ENCODE measurements around the gene KAT6B.
"Not testable (repeated sequence)": the region's sequence is repeated elsewhere in the genome, so short reads cannot be mapped to it uniquely, and the experiment has no call there.

The KAT6B gene

GRCh38 chr10:74877898-74878297 lies 51.5 kb downstream of the KAT6B start:
- DNase-seq, result no peak
- Mint-ChIP-seq H3K4me1 (peaks cover 3% of the 10 kb centered on the region), H3K9me3 (no peaks in the 10 kb centered on the region), H3K4me3 (no peak overlapping the region), H3K27ac (no peak overlapping the region), H3K36me3 (no peaks in the 10 kb centered on the region), H3K27me3 (no peaks in the 10 kb centered on the region)
- CTCF ChIA-PET, result no interaction called here

GRCh38 chr10:74880041-74880440 lies 53.6 kb downstream of the KAT6B start:
- no peak for DNase-seq
- Mint-ChIP-seq H3K27me3 (no peaks in the 10 kb centered on the region), H3K4me1 (no peaks in the 10 kb centered on the region), H3K36me3 (no peaks in the 10 kb centered on the region), H3K9me3 (no peaks in the 10 kb centered on the region), H3K4me3 (no peak overlapping the region), H3K27ac (no peak overlapping the region)
- CTCF ChIA-PET, result no interaction called here

DNA sequence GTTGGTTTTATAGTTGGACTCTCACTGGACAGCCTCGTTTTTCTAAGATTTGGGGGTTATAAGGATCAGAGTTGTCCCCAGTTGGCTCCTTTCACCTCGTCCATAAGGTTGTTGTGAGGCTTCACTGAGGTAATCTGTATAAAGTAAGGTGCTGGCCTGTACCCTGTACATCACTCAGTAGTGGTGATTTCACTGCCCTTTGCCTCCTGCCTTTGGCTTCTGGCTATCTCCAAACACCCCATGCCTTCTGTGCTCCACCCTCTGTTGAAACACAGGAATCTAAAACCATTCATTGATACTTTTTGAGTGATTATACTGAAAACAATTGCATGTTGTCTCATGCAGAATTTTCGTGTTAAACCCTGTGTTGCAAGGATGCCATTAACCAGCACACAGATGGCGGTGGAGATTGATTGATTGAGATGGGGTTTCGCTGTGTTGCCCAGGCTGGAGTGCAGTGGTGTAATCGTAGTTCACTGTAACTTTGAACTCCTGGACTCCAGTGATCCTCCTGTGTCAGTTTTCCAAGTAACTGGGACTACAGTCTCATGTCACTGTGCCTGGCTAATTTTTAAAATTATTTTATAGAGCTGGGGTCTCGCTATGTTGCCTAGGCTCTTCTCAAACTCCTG lies 55.0 kb downstream of the KAT6B start:
- H3K4me3 Mint-ChIP-seq, result no peak overlapping the region
- H3K27me3 Mint-ChIP-seq, result no peaks in the 10 kb centered on the region
- CTCF ChIA-PET, result no interaction called here
- DNase-seq, result no peak
- no peaks in the 10 kb centered on the region for H3K9me3 Mint-ChIP-seq
- H3K27ac Mint-ChIP-seq, result no peak overlapping the region
- no peaks in the 10 kb centered on the region for H3K4me1 Mint-ChIP-seq
- no peaks in the 10 kb centered on the region for H3K36me3 Mint-ChIP-seq

- CTCF ChIA-PET, result no interaction called here
- Mint-ChIP-seq H3K27ac (no peak overlapping the region), H3K4me1 (no peaks in the 10 kb centered on the region), H3K4me3 (no peak overlapping the region), H3K36me3 (no peaks in the 10 kb centered on the region), H3K27me3 (no peaks in the 10 kb centered on the region), H3K9me3 (no peaks in the 10 kb centered on the region)
- no peak for DNase-seq
Observed at GRCh38 chr10:74882427-74882826, 56.0 kb downstream of the KAT6B start.

- CTCF ChIA-PET, result interaction anchor here (0.7 kb wide), 1 partner anchor 27 kb away, joined by 3 read pairs; no protein-coding TSS in a partner anchor
- H3K27ac Mint-ChIP-seq, result no peak overlapping the region
- H3K4me1 Mint-ChIP-seq, result no peaks in the 10 kb centered on the region
Observed at GRCh38 chr10:74882831-74883230, 56.4 kb downstream of the KAT6B start.

GRCh38 chr10:74883428-74883827 lies 57.0 kb downstream of the KAT6B start:
- H3K9me3 Mint-ChIP-seq, result no peaks in the 10 kb centered on the region
- H3K4me1 Mint-ChIP-seq, result no peaks in the 10 kb centered on the region
- no peak overlapping the region for H3K4me3 Mint-ChIP-seq
- DNase-seq, result no peak
- no peaks in the 10 kb centered on the region for H3K36me3 Mint-ChIP-seq
- CTCF ChIA-PET, result interaction anchor here (0.7 to 1.4 kb wide), 2 partner anchors 15 to 26 kb away, joined by 3 read pairs; no protein-coding TSS in a partner anchor
- no peaks in the 10 kb centered on the region for H3K27me3 Mint-ChIP-seq
- no peak overlapping the region for H3K27ac Mint-ChIP-seq

More at GRCh38 chr10:74882831-74883230, 56.4 kb downstream of the KAT6B start:
- H3K27me3 Mint-ChIP-seq, result no peaks in the 10 kb centered on the region
- no peaks in the 10 kb centered on the region for H3K36me3 Mint-ChIP-seq
- no peak for DNase-seq
- H3K4me3 Mint-ChIP-seq, result no peak overlapping the region
- H3K9me3 Mint-ChIP-seq, result no peaks in the 10 kb centered on the region

GRCh38 chr10:74887614-74888284 lies 61.3 kb downstream of the KAT6B start:
- no peak for DNase-seq
- Mint-ChIP-seq H3K27ac (no peak overlapping the region), H3K9me3 (no peaks in the 10 kb centered on the region), H3K4me1 (no peaks in the 10 kb centered on the region), H3K36me3 (no peaks in the 10 kb centered on the region), H3K4me3 (no peak overlapping the region), H3K27me3 (no peaks in the 10 kb centered on the region)
- CTCF ChIA-PET, result no interaction called here

GRCh38 chr10:74888962-74889661 lies 62.7 kb downstream of the KAT6B start:
- CTCF ChIA-PET, result interaction anchor here (1.0 kb wide), 1 partner anchor 153 kb away, joined by 3 read pairs; no protein-coding TSS in a partner anchor
- no peaks in the 10 kb centered on the region for H3K27me3 Mint-ChIP-seq
- H3K36me3 Mint-ChIP-seq, result no peaks in the 10 kb centered on the region
- H3K9me3 Mint-ChIP-seq, result no peaks in the 10 kb centered on the region
- no peak overlapping the region for H3K4me3 Mint-ChIP-seq
- H3K27ac Mint-ChIP-seq, result no peak overlapping the region
- no peaks in the 10 kb centered on the region for H3K4me1 Mint-ChIP-seq
- DNase-seq, result no peak

- Mint-ChIP-seq H3K4me1 (no peaks in the 10 kb centered on the region), H3K27me3 (no peaks in the 10 kb centered on the region), H3K27ac (no peak overlapping the region), H3K9me3 (no peaks in the 10 kb centered on the region), H3K36me3 (no peaks in the 10 kb centered on the region), H3K4me3 (no peak overlapping the region)
- CTCF ChIA-PET, result interaction anchor here (0.8 to 1.0 kb wide), 2 partner anchors 129 to 152 kb away, joined by 3 read pairs; no protein-coding TSS in a partner anchor
- DNase-seq, result no peak
Observed at GRCh38 chr10:74889662-74889998, 63.2 kb downstream of the KAT6B start.

DNA sequence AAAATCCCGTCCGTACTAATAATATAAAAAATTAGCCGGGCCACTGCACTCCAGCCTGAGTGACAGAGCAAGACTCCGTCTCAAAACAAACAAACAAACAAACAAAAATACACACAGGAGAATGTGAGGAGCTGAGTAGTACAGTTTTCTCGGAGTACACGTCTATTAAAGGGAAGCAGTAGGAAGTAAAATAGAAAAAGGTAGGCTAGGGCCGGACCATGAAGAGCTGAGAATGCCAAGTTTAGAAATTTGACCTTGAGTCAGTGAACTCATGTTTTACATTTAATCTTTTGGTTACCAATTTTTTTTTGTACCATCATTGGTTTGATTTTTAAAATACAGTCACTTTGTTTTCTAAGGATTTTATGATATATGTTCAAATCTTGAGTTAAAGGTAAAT lies 64.1 kb downstream of the KAT6B start:
- no peaks in the 10 kb centered on the region for H3K36me3 Mint-ChIP-seq
- H3K9me3 Mint-ChIP-seq, result no peaks in the 10 kb centered on the region
- H3K4me3 Mint-ChIP-seq, result no peak overlapping the region
- DNase-seq, result no peak
- H3K27me3 Mint-ChIP-seq, result no peaks in the 10 kb centered on the region
- H3K4me1 Mint-ChIP-seq, result no peaks in the 10 kb centered on the region
- CTCF ChIA-PET, result interaction anchor here (0.8 to 1.9 kb wide), 3 partner anchors 10 to 128 kb away, joined by 3 to 4 read pairs (median 3); no protein-coding TSS in a partner anchor
- no peak overlapping the region for H3K27ac Mint-ChIP-seq

DNA sequence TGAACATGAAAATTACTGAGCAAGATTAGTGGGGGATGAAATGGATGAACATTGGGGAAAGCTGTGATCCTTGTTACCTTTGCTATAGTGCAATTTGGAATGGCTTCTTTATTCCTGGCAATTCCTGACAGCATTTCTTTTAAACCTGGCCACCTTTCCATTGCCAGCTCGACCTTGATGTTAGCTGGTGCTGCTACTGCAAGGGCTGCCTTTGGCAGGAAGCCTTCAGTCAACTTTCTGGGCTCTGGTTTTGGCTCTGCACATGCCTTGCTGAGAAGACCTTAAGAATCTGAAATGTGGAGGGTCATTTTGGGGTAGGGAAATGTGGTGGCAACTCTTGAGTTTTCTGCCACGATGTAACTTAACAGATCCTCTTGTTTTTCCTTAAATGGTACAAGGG lies 64.7 kb downstream of the KAT6B start:
- Mint-ChIP-seq H3K27ac (no peak overlapping the region), H3K36me3 (peaks cover 3% of the 10 kb centered on the region), H3K4me3 (no peak overlapping the region), H3K9me3 (no peaks in the 10 kb centered on the region), H3K27me3 (no peaks in the 10 kb centered on the region), H3K4me1 (peaks cover 3% of the 10 kb centered on the region)
- DNase-seq, result no peak
- CTCF ChIA-PET, result interaction anchor here (0.9 to 1.9 kb wide), 2 partner anchors 9 to 25 kb away, joined by 3 to 4 read pairs; no protein-coding TSS in a partner anchor

DNA sequence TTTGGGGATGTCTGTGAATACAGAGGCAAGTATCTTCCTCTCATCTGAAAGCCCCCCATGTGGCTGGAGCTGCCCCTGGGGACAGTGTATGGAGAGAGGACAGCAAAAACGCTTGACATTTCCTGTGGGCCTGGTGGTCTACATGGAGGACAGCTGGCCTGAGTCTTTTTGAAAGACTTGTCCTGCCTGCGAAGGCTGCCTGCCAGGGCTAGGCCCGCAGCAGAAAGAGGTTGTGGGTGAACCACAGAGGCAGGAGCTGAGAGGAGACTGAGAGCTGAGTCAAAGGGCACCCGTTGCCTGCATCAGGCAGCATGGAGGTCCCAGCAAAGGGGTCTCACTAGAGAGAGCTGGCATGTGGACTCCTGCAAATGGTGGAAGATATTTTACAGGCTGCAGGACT lies 66.4 kb downstream of the KAT6B start:
- Mint-ChIP-seq H3K4me1 (peaks cover 15% of the 10 kb centered on the region), H3K36me3 (peaks cover 3% of the 10 kb centered on the region), H3K4me3 (no peak overlapping the region), H3K27ac (no peak overlapping the region), H3K27me3 (no peaks in the 10 kb centered on the region), H3K9me3 (no peaks in the 10 kb centered on the region)
- CTCF ChIA-PET, result interaction anchor here (0.7 to 1.3 kb wide), 3 partner anchors 19 to 299 kb away, joined by 3 to 5 read pairs (median 3); no protein-coding TSS in a partner anchor
- DNase-seq, result no peak

DNA sequence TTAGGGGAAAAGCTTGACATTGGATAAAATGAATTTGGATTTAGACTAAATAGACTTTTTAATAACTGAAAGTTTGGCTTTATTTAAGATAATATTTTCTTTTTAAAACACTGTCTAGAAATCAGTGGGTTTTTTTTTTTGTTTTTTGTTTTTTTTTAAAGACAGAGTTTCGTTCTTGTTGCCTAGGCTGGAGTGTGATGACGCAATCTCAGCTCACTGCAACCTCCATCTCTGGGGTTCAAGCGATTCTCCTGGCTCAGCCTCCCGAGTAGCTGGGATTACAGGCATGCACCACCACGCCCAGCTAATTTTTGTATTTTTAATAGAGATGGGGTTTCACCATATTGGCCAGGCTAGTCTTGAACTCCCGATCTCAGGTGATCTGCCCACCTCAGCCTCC lies 66.9 kb downstream of the KAT6B start:
- CTCF ChIA-PET, result interaction anchor here (0.7 to 1.3 kb wide), 3 partner anchors 19 to 300 kb away, joined by 3 to 5 read pairs (median 3); no protein-coding TSS in a partner anchor
- not testable (repeated sequence) for H3K36me3 Mint-ChIP-seq, H3K4me3 Mint-ChIP-seq, DNase-seq, H3K27me3 Mint-ChIP-seq, H3K27ac Mint-ChIP-seq, H3K9me3 Mint-ChIP-seq
- H3K4me1 Mint-ChIP-seq, result peaks cover 19% of the 10 kb centered on the region

- Mint-ChIP-seq H3K27me3 (no peaks in the 10 kb centered on the region), H3K4me3 (no peak overlapping the region), H3K27ac (no peak overlapping the region), H3K36me3 (peaks cover 10% of the 10 kb centered on the region), H3K4me1 (peaks cover 45% of the 10 kb centered on the region), H3K9me3 (peaks cover 2% of the 10 kb centered on the region)
- CTCF ChIA-PET, result interaction anchor here (1.0 to 1.1 kb wide), 2 partner anchors 157 to 340 kb away, joined by 3 to 4 read pairs; no protein-coding TSS in a partner anchor
- no peak for DNase-seq
Observed at GRCh38 chr10:74896788-74897527, 70.6 kb downstream of the KAT6B start.
